ENCODE measurements around the gene CLNK. TPM values are rescaled to one million over a fixed set of nuclear protein-coding genes. Genes with fewer than 3 reads are reported as not detected.

Gene CLNK
- total RNA-seq, 1 experiment from 2014 or later = not detected

DNA sequence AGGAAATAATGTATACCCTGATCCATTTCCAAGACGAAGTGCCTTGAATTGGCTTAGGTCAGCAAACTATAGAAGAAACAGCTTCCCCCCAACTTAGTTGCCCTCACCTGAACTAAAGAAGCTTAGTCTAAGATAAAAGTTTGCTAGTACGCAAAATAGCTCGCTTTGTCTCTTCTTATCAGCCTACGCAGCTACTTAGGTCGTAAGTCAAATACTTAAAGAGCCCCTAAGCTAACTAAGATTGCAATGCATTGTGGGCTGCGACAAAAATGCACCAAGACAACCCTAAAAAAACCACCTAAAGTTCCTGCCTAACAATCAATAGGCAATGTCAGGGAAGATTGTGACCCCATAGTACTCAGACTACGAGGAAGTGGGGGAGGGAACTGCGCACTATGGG is 12.8 kb downstream of the CLNK start:
- no peak overlapping the region for H2AFZ ChIP-seq (ENCODE audit: low read length)
- no peaks in the 10 kb centered on the region for H3K9me3 ChIP-seq (ENCODE audit: control insufficient read depth, low read depth, low read length)
- no peak overlapping the region for H4K91ac ChIP-seq (ENCODE audit: insufficient read length, low read depth, low read length)
- no peak overlapping the region for H2BK5ac ChIP-seq (ENCODE audit: insufficient read length, low read length)
- no peak overlapping the region for H3K56ac ChIP-seq (ENCODE audit: insufficient read length, low read depth, low read length)
- H2AK5ac ChIP-seq (ENCODE audit: insufficient read length, low read length) = no peak overlapping the region
- no peak overlapping the region for H3K9ac ChIP-seq (ENCODE audit: extremely low read depth, insufficient read length, low read length)
- H2BK20ac ChIP-seq (ENCODE audit: low read depth, low read length, poor library complexity, severe bottlenecking) = no peak overlapping the region
- H3K79me1 ChIP-seq (ENCODE audit: insufficient read depth, low read depth, low read length, poor library complexity, severe bottlenecking) = no peaks in the 10 kb centered on the region
- H3K79me2 ChIP-seq (ENCODE audit: insufficient read depth, low read length) = no peaks in the 10 kb centered on the region
- H3K27ac ChIP-seq (ENCODE audit: insufficient read length, low read depth, low read length) = no peak overlapping the region
- H3K18ac ChIP-seq (ENCODE audit: insufficient read length, low read depth, low read length) = no peak overlapping the region
- H4K5ac ChIP-seq (ENCODE audit: insufficient read length, low read depth, low read length) = no peak overlapping the region
- no peak overlapping the region for H3T11ph ChIP-seq (ENCODE audit: low read length)
- Mint-ChIP-seq H3K36me3 (ENCODE audit: insufficient read depth in 1 of 3, low read depth in 3 of 3) (no peaks in the 10 kb centered on the region), H3K4me3 (no peak overlapping the region), H3K27me3 (ENCODE audit: low read depth) (0 out of 2 replicates have a peak, but pooled peaks cover 2% of the 10 kb centered on the region), H3K9me3 (no peaks in the 10 kb centered on the region), H3K4me1 (no peaks in the 10 kb centered on the region), H3K27ac (no peak overlapping the region)
- no peak overlapping the region for H3K4me2 ChIP-seq (ENCODE audit: insufficient read depth, insufficient read length, low read length)
- H2BK120ac ChIP-seq (ENCODE audit: low read depth, low read length, poor library complexity, severe bottlenecking) = no peak overlapping the region
- no peak for TF ChIP-seq CTCF (conservative IDR thresholded peaks at IDR 0.05)
- no peaks in the 10 kb centered on the region for H4K20me1 ChIP-seq (ENCODE audit: control insufficient read depth, insufficient read depth, insufficient read length)
- no peak overlapping the region for H3K23ac ChIP-seq (ENCODE audit: insufficient read length, low read depth, low read length)
- no peak overlapping the region for H3K14ac ChIP-seq (ENCODE audit: insufficient read depth, low read length)
- H3K4ac ChIP-seq (ENCODE audit: low read depth, low read length) = no peak overlapping the region
- H4K8ac ChIP-seq (replicated peaks; ENCODE audit: insufficient read length, low read depth, low read length) = no peak overlapping the region
- WGBS (ENCODE audit: extremely low coverage, insufficient read length, low lambda C conversion rate) = no CpG with 5 or more reads among the region's 8 CpGs
- no peak overlapping the region for H2BK15ac ChIP-seq (ENCODE audit: low read depth, low read length)
- no peak for DNase-seq
- H3K4me1 ChIP-seq (ENCODE audit: insufficient read depth, low read length) = no peaks in the 10 kb centered on the region
- no peak overlapping the region for H2BK12ac ChIP-seq (ENCODE audit: insufficient read length, low read depth, low read length)
- no peaks in the 10 kb centered on the region for H3K27me3 ChIP-seq (ENCODE audit: insufficient read depth, low read length)
- H3K23me2 ChIP-seq (ENCODE audit: insufficient read length, low read depth, low read length, poor library complexity, severe bottlenecking) = no peaks in the 10 kb centered on the region

All from H9 (cell line).